Measurements from ENCODE around the gene DIPK1B.

DIPK1B gene

GRCh38 chr9:136769710-136770191 lies 57.4 kb downstream of the DIPK1B start:
- no peaks in the 10 kb centered on the region for H3K27me3 ChIP-seq (ENCODE audit: insufficient read depth, low read length)
- no peak overlapping the region for H3K4me3 ChIP-seq (ENCODE audit: low read length)
- H2AFZ ChIP-seq (ENCODE audit: low read depth, low read length) = no peak overlapping the region
- peaks cover 8% of the 10 kb centered on the region for H3K9me3 ChIP-seq (ENCODE audit: low read length)
- H3K4me1 ChIP-seq (ENCODE audit: insufficient read depth, low read length) = peaks cover 3% of the 10 kb centered on the region
- no peaks in the 10 kb centered on the region for H3K36me3 ChIP-seq (ENCODE audit: insufficient read depth, low read length)

- peaks cover 8% of the 10 kb centered on the region for H3K9me3 ChIP-seq (ENCODE audit: low read length)
- H2AFZ ChIP-seq (ENCODE audit: low read depth, low read length) = no peak overlapping the region
- H3K4me1 ChIP-seq (ENCODE audit: insufficient read depth, low read length) = peaks cover 3% of the 10 kb centered on the region
- no peak overlapping the region for H3K4me3 ChIP-seq (ENCODE audit: low read length)
- no peaks in the 10 kb centered on the region for H3K36me3 ChIP-seq (ENCODE audit: insufficient read depth, low read length)
- H3K27me3 ChIP-seq (ENCODE audit: insufficient read depth, low read length) = no peaks in the 10 kb centered on the region
Measured at GRCh38 chr9:136771907-136772415, 59.6 kb downstream of the DIPK1B start.

DNA sequence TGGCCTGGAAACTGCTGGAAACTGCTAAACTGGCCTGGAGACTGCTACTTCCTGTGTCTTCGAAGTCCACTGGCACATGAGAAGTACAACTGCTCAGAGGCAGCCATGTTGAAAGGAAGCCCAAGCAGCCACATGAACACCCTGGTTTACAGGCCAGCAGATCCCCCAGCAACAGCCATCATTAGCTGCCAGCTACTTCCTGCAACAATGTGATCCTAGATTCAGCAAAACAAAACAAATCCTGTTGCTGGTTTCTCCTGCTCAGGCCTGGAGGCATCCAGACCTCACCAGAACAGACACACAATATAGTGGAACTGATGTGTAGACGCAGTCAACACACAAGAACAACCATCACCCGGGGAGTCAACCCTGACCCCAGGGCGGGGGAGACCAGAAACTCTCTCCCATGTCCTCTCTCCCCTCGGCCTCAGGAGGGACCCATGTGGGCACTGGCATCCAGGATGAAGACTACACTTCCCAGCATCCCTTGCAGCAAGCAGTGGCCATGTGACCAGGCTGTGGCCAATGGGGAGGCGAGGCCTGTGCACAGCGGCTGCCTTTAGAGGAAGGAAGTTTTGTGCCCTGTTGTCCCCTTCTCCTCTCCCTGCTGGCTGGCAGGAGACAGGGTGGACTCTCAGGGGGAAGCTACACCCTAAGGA lies 61.1 kb downstream of the DIPK1B start:
- Histone ChIP-seq H3K4me3 (ENCODE audit: low read length) (no peak overlapping the region), H3K4me1 (ENCODE audit: insufficient read depth, low read length) (peaks cover 3% of the 10 kb centered on the region), H2AFZ (ENCODE audit: low read depth, low read length) (no peak overlapping the region), H3K9me3 (ENCODE audit: low read length) (peaks cover 8% of the 10 kb centered on the region), H3K36me3 (ENCODE audit: insufficient read depth, low read length) (no peaks in the 10 kb centered on the region), H3K27me3 (ENCODE audit: insufficient read depth, low read length) (no peaks in the 10 kb centered on the region)

Data from neuron (in vitro differentiated cells).